IMR-90 (cell line): ENCODE measurements around the gene PPEF2. TPM values are rescaled to one million over a fixed set of nuclear protein-coding genes. Genes with fewer than 3 reads are reported as not detected.

Experiments used
- ATAC-seq: fragments of 200-7000 bp; cut with Tn5 transposase; 2 replicates; pipeline ENCODE4 v1.9.1; 2020; ENCODE audit warnings: low read depth, mild to moderate bottlenecking, moderate library complexity
- BruUV-seq: library from RNA; stranded (reverse); fragments of 400-500 nt; replicated peaks from 2 replicates; lab custom pipeline; 2021; lab: Mats Ljungman, UMichigan
- CTCF ChIA-PET: fragments of 300-600 bp; formaldehyde crosslinking; extraction: SDS; loops from one replicate; lab custom pipeline; 2021; ENCODE audit warnings: antibody characterized with exemption; lab: Yijun Ruan, JAX
- POLR2A ChIA-PET: fragments of 300-600 bp; sonication (Branson Sonifier 250); formaldehyde crosslinking; loops from one replicate; lab custom pipeline; 2022; ENCODE audit warnings: antibody characterized with exemption; ENCODE audit not compliant: unreplicated experiment; lab: Charles Lee
- DNase-seq: peaks from one replicate; pipeline ENCODE4 v3.0.0; 2013
- H2AFZ ChIP-seq: replicated peaks from 2 replicates; pipeline ENCODE3; 2013; ENCODE audit warnings: low read length, mild to moderate bottlenecking; ENCODE audit not compliant: poor library complexity
- H2AK5ac ChIP-seq: 2 replicates; pipeline ENCODE4 v1.6.1; 2013; ENCODE audit warnings: low read depth, low read length, inconsistent platforms
- H2AK9ac ChIP-seq: replicated peaks from 2 replicates; pipeline ENCODE3; 2013; ENCODE audit warnings: mild to moderate bottlenecking, low read depth, low read length, moderate library complexity; ENCODE audit not compliant: poor library complexity
- H2BK120ac ChIP-seq: 2 replicates; pipeline ENCODE4 v1.6.1; 2013; ENCODE audit warnings: low read depth, low read length, inconsistent platforms
- H2BK15ac ChIP-seq: 3 replicates; pipeline ENCODE4 v1.6.1; 2013; ENCODE audit warnings: low read depth, low read length, inconsistent platforms
- H2BK20ac ChIP-seq: 2 replicates; pipeline ENCODE4 v1.6.1; 2013; ENCODE audit warnings: low read depth, mild to moderate bottlenecking, inconsistent platforms, low read length, moderate library complexity
- H2BK5ac ChIP-seq: 2 replicates; pipeline ENCODE4 v1.6.1; 2013; ENCODE audit warnings: mild to moderate bottlenecking, low read depth, low read length, inconsistent platforms; ENCODE audit not compliant: poor library complexity, severe bottlenecking
- H3K14ac ChIP-seq: replicated peaks from 2 replicates; pipeline ENCODE4 v1.6.1; 2013; ENCODE audit warnings: low read depth, low read length, inconsistent platforms
- H3K18ac ChIP-seq: 2 replicates; pipeline ENCODE4 v1.6.1; 2013; ENCODE audit warnings: low read depth, low read length, control low read depth
- H3K23ac ChIP-seq: 2 replicates; pipeline ENCODE4 v1.6.1; 2013; ENCODE audit warnings: low read depth, low read length, inconsistent platforms
- H3K27ac ChIP-seq: 2 replicates; pipeline ENCODE4 v1.5.1; 2013; ENCODE audit warnings: mild to moderate bottlenecking, control low read depth, low read length; ENCODE audit not compliant: insufficient read depth
- H3K27me3 ChIP-seq: 2 replicates; pipeline ENCODE4 v1.6.1; 2013; ENCODE audit warnings: low read length; ENCODE audit not compliant: control insufficient read depth, insufficient read depth
- H3K36me3 ChIP-seq: 2 replicates; pipeline ENCODE4 v1.6.1; 2013; ENCODE audit warnings: low read length, mixed read lengths; ENCODE audit not compliant: control insufficient read depth, insufficient read depth
- H3K4ac ChIP-seq: 2 replicates; pipeline ENCODE4 v1.6.1; 2013; ENCODE audit warnings: low read depth, low read length, inconsistent platforms
- H3K4me1 ChIP-seq: 2 replicates; pipeline ENCODE4 v1.6.1; 2013; ENCODE audit warnings: low read length, mixed read lengths; ENCODE audit not compliant: control insufficient read depth, insufficient read depth
- H3K4me2 ChIP-seq: 2 replicates; pipeline ENCODE4 v1.6.1; 2013; ENCODE audit warnings: low read depth, mild to moderate bottlenecking, control low read depth, low read length, moderate library complexity
- H3K4me3 ChIP-seq: 2 replicates; pipeline ENCODE4 v1.5.1; 2013; ENCODE audit warnings: low read depth, mild to moderate bottlenecking, control low read depth, low read length, moderate library complexity; ENCODE audit not compliant: insufficient read depth
- H3K56ac ChIP-seq: 2 replicates; pipeline ENCODE4 v1.6.1; 2013; ENCODE audit warnings: low read length, inconsistent platforms; ENCODE audit not compliant: insufficient read depth; ENCODE audit errors: extremely low read depth
- H3K79me1 ChIP-seq, 2 experiments: 2 replicates each; pipeline ENCODE4 v1.6.1; 2013; ENCODE audit warnings: low read length in 2 of 2, inconsistent platforms in 1 of 2, low read depth in 1 of 2
- H3K9ac ChIP-seq: 2 replicates; pipeline ENCODE4 v1.6.1; 2013; ENCODE audit warnings: low read depth, low read length, control low read depth
- H3K9me1 ChIP-seq: 2 replicates; pipeline ENCODE4 v1.6.1; 2013; ENCODE audit warnings: low read length, inconsistent platforms; ENCODE audit not compliant: insufficient read depth
- H3K9me3 ChIP-seq: 2 replicates; pipeline ENCODE4 v1.6.1; 2013; ENCODE audit warnings: low read length; ENCODE audit not compliant: control insufficient read depth, insufficient read depth
- H4K20me1 ChIP-seq: 2 replicates; pipeline ENCODE4 v1.6.1; 2013; ENCODE audit warnings: low read length, inconsistent platforms; ENCODE audit not compliant: insufficient read depth
- H4K5ac ChIP-seq: 2 replicates; pipeline ENCODE4 v1.6.1; 2013; ENCODE audit warnings: mild to moderate bottlenecking, low read depth, low read length, control low read depth
- H4K8ac ChIP-seq, 2 experiments: 2 replicates each; pipeline ENCODE4 v1.6.1; 2013; ENCODE audit warnings: low read depth in 2 of 2, low read length in 2 of 2, control low read depth in 1 of 2, inconsistent platforms in 1 of 2
- H4K91ac ChIP-seq: 2 replicates; pipeline ENCODE4 v1.6.1; 2013; ENCODE audit warnings: low read depth, low read length, inconsistent platforms; ENCODE audit not compliant: insufficient read depth
- BHLHE40 ChIP-seq: fragments of 150-350 bp; IDR thresholded peaks from 2 replicates; pipeline ENCODE4 v1.6.1; 2016; ENCODE audit warnings: mild to moderate bottlenecking, low read depth, low read length
- CEBPB ChIP-seq: IDR thresholded peaks from 2 replicates; pipeline ENCODE4 v1.6.1; 2012; ENCODE audit warnings: low read depth, low read length, improper control_type of control experiment
- MAZ ChIP-seq: IDR thresholded peaks from 2 replicates; pipeline ENCODE4 v1.6.1; 2012; ENCODE audit warnings: low read depth, mild to moderate bottlenecking, low read length, improper control_type of control experiment, moderate library complexity, borderline replicate concordance
- MXI1 ChIP-seq: IDR thresholded peaks from 2 replicates; pipeline ENCODE4 v1.6.1; 2012; ENCODE audit warnings: low read depth, mild to moderate bottlenecking, low read length, moderate library complexity, borderline replicate concordance
- NFE2L2 ChIP-seq: fragments of 150-350 bp; IDR thresholded peaks from 2 replicates; pipeline ENCODE4 v1.6.1; 2016; ENCODE audit warnings: low read depth, mild to moderate bottlenecking, low read length
- RAD21 ChIP-seq: IDR thresholded peaks from 2 replicates; pipeline ENCODE4 v1.6.1; 2012; ENCODE audit warnings: low read length, improper control_type of control experiment
- USF2 ChIP-seq: fragments of 150-350 bp; IDR thresholded peaks from 2 replicates; pipeline ENCODE4 v1.6.1; 2017; ENCODE audit warnings: mild to moderate bottlenecking, antibody characterized with exemption, low read length, low read depth
- WGBS, 2 experiments: methylation state at CpG; one replicate each; pipeline versions ENCODE4 v1.1.5 to v1.1.7; 2013; ENCODE audit warnings: missing lambda C conversion rate in 2 of 2; ENCODE audit not compliant: insufficient read length in 1 of 2; ENCODE audit errors: extremely low coverage in 2 of 2; 5-methylcytosine and 5-hydroxymethylcytosine counted together
- dilution Hi-C: fragments of 300-500 bp; cut with HindIII; formaldehyde crosslinking; loops from one replicate; pipeline ENCODE4 v1.14.3; 2018; ENCODE audit warnings: low sequenced_read_pairs; ENCODE audit not compliant: unreplicated experiment
- in situ Hi-C: fragments of 300-500 bp; cut with MboI; formaldehyde crosslinking; loops from 3 replicates; pipeline ENCODE4 v1.14.3; 2019; ENCODE audit warnings: low sequenced_read_pairs, inconsistent platforms, mixed read lengths
- intact Hi-C: fragments of 100-400 bp; cut with micrococcal nuclease; formaldehyde crosslinking; loops from 2 replicates; pipeline ENCODE4 v1.10.0; 2022
- polyA plus RNA-seq, 3 experiments: library from polyadenylated mRNA; depleted of rRNA; stranded (reverse); fragments of >200 nt; gene quantifications; 2 replicates each; pipeline ENCODE4 v1.2.3, GENCODE V29; 2012; ENCODE audit warnings: low replicate concordance in 1 of 3
- total RNA-seq: library from RNA; depleted of rRNA; stranded (reverse); fragments of >200 nt; gene quantifications from 2 replicates; pipeline ENCODE4 v1.2.3, GENCODE V29; 2012
- TF ChIP-seq, protein P1 (sequence below): conservative IDR thresholded peaks from 2 replicates; pipeline ENCODE4 v1.5.1; 2012; ENCODE audit warnings: mild to moderate bottlenecking, low read depth, low read length, improper control_type of control experiment

Gene PPEF2
- total and polyA plus RNA-seq, 2 of the 4 experiments (the other 2 are of a cell fraction), result not detected

DNA sequence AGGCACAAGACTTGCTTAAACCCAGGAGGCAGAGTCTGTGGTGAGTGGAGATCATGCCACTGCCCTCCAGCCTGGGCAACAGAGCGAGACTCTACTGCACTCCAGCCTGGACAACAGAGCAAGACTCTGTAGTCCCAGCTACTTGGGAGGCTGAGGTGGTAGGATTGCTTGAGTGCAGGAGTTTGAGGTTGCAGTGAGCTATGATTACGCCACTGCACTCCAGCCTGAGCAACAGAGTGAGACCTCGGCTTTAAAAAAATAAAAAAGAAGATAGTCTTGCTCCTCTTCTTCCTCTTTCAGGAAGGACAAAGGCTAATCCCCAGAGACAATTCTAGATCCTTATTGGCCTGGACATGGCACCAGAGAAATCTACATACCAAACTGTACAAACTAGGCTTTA lies 5.7 kb upstream of the PPEF2 start:
- Histone ChIP-seq H3K9ac (no peak overlapping the region), H2BK15ac (no peak overlapping the region), H3K14ac (no peak overlapping the region), H3K18ac (no peak overlapping the region), H4K20me1 (no peaks in the 10 kb centered on the region), H3K23ac (no peak overlapping the region), H2AK9ac (no peak overlapping the region), H4K5ac (no peak overlapping the region), H2BK5ac (no peak overlapping the region), H2BK20ac (no peak overlapping the region), H2BK120ac (no peak overlapping the region), H3K27ac (no peak overlapping the region), H4K8ac (no peak overlapping the region), H3K79me1 (no peaks in the 10 kb centered on the region), H3K56ac (no peak overlapping the region), H3K9me3 (no peaks in the 10 kb centered on the region), H3K9me1 (0 out of 2 replicates have a peak, but pooled peaks cover 3% of the 10 kb centered on the region), H3K4me3 (no peak overlapping the region), H4K91ac (no peak overlapping the region), H2AK5ac (no peak overlapping the region), H3K36me3 (no peaks in the 10 kb centered on the region), H3K4me2 (no peak overlapping the region), H3K27me3 (no peaks in the 10 kb centered on the region), H3K4ac (no peak overlapping the region), H3K4me1 (no peaks in the 10 kb centered on the region), H2AFZ (no peak overlapping the region)
- TF ChIP-seq RAD21 (no peak), BHLHE40 (no peak), MXI1 (no peak), NFE2L2 (no peak), MAZ (no peak), CEBPB (no peak), USF2 (no peak)
- TF ChIP-seq, protein P1, sequence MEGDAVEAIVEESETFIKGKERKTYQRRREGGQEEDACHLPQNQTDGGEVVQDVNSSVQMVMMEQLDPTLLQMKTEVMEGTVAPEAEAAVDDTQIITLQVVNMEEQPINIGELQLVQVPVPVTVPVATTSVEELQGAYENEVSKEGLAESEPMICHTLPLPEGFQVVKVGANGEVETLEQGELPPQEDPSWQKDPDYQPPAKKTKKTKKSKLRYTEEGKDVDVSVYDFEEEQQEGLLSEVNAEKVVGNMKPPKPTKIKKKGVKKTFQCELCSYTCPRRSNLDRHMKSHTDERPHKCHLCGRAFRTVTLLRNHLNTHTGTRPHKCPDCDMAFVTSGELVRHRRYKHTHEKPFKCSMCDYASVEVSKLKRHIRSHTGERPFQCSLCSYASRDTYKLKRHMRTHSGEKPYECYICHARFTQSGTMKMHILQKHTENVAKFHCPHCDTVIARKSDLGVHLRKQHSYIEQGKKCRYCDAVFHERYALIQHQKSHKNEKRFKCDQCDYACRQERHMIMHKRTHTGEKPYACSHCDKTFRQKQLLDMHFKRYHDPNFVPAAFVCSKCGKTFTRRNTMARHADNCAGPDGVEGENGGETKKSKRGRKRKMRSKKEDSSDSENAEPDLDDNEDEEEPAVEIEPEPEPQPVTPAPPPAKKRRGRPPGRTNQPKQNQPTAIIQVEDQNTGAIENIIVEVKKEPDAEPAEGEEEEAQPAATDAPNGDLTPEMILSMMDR, result no peak
- in situ Hi-C loops (no loop called here), dilution Hi-C loops (no loop called here), intact Hi-C loops (no loop called here)
- WGBS, 2 experiments, result no CpG with 5 or more reads among the region's 3 CpGs
- POLR2A ChIA-PET, result no interaction called here
- BruUV-seq, result no TSS peak
- DNase-seq (no peak), ATAC-seq (no peak)
- CTCF ChIA-PET, result no interaction called here
